ENCODE data around the gene LYST.

GRCh38 chr1:235628316-235629005 is 238.2 kb downstream of the LYST start:
- TF ChIP-seq CTCF (IDR thresholded peaks at IDR 0.05), result no peak
- TF ChIP-seq POLR2A (IDR thresholded peaks at IDR 0.05), result no peak
